Activated T-helper 17 cell treated with anti-CD3 and anti-CD28 coated beads, Interleukin-2, amount 50 U/mL, for 72 hours (primary cell): ENCODE measurements around the gene SLIT3. TPM values are rescaled to one million over a fixed set of nuclear protein-coding genes. Genes with fewer than 3 reads are reported as not detected.

ENCODE experiments used
- ATAC-seq: fragments of 150-1000 bp; cut with Tn5 transposase; replicated peaks from 2 replicates; pipeline ENCODE4 v1.10.0; 2021; ENCODE audit warnings: mild to moderate bottlenecking, moderate library complexity
- H3K27ac Mint-ChIP-seq: one replicate; pipeline ENCODE4 v1.8.0; 2022; ENCODE audit warnings: mixed read lengths
- H3K27me3 Mint-ChIP-seq: one replicate; pipeline ENCODE4 v1.8.0; 2022; ENCODE audit warnings: mixed read lengths
- H3K36me3 Mint-ChIP-seq: one replicate; pipeline ENCODE4 v1.8.0; 2022; ENCODE audit warnings: low read depth, mild to moderate bottlenecking, mixed read lengths
- H3K4me1 Mint-ChIP-seq: one replicate; pipeline ENCODE4 v1.8.0; 2022; ENCODE audit warnings: mixed read lengths
- H3K4me3 Mint-ChIP-seq: one replicate; pipeline ENCODE4 v1.8.0; 2022; ENCODE audit warnings: mild to moderate bottlenecking, mixed read lengths
- H3K9me3 Mint-ChIP-seq: one replicate; pipeline ENCODE4 v1.8.0; 2022; ENCODE audit warnings: mixed read lengths
- total RNA-seq, 2 donors: library from RNA; stranded (reverse); gene quantifications; one replicate each; pipeline ENCODE4 v1.2.3, GENCODE V29; 2022

SLIT3 gene
- total RNA-seq, 2 donors from 2014 or later, result 0.26 TPM; not detected in 1

GRCh38 chr5:169103586-169104181, 197.3 kb downstream of the SLIT3 start:
- Mint-ChIP-seq H3K27me3 (peaks cover 8% of the 10 kb centered on the region), H3K4me3 (no peak overlapping the region), H3K27ac (no peak overlapping the region), H3K4me1 (no peaks in the 10 kb centered on the region), H3K9me3 (peaks cover 4% of the 10 kb centered on the region), H3K36me3 (no peaks in the 10 kb centered on the region)
- ATAC-seq, result no peak

DNA sequence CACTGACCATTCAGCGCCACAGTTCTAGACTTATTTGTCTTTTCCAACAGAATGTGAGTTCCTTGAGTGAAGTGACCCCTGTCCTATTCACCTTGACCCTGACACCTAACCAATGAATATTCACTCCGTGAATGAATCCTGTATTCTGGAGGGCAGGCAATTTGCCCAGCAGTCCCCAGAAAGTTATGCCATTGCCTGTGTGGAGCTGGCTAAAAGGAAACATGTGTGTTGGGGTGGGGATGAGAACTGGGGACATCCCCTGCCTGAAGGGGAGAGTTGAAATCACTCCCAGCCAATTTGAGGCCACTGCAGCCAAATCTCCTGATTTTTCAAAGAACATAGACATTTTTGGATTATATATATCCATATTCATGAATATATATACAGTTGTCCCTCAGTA, 199.0 kb downstream of the SLIT3 start:
- Mint-ChIP-seq H3K27me3 (peaks cover 4% of the 10 kb centered on the region), H3K4me1 (no peaks in the 10 kb centered on the region), H3K9me3 (peaks cover 4% of the 10 kb centered on the region), H3K27ac (no peak overlapping the region), H3K4me3 (no peak overlapping the region), H3K36me3 (no peaks in the 10 kb centered on the region)
- no peak for ATAC-seq

- Mint-ChIP-seq H3K9me3 (peaks cover 4% of the 10 kb centered on the region), H3K27ac (no peak overlapping the region), H3K27me3 (peaks cover 4% of the 10 kb centered on the region), H3K36me3 (no peaks in the 10 kb centered on the region), H3K4me1 (no peaks in the 10 kb centered on the region), H3K4me3 (no peak overlapping the region)
- ATAC-seq, result no peak
Observed at GRCh38 chr5:169100735-169101075, 200.2 kb downstream of the SLIT3 start.

GRCh38 chr5:169099801-169100734, 200.9 kb downstream of the SLIT3 start:
- no peak overlapping the region for H3K27ac Mint-ChIP-seq
- H3K36me3 Mint-ChIP-seq, result no peaks in the 10 kb centered on the region
- H3K9me3 Mint-ChIP-seq, result peaks cover 2% of the 10 kb centered on the region
- H3K4me1 Mint-ChIP-seq, result no peaks in the 10 kb centered on the region
- H3K27me3 Mint-ChIP-seq, result peaks cover 4% of the 10 kb centered on the region
- H3K4me3 Mint-ChIP-seq, result no peak overlapping the region
- no peak for ATAC-seq

DNA sequence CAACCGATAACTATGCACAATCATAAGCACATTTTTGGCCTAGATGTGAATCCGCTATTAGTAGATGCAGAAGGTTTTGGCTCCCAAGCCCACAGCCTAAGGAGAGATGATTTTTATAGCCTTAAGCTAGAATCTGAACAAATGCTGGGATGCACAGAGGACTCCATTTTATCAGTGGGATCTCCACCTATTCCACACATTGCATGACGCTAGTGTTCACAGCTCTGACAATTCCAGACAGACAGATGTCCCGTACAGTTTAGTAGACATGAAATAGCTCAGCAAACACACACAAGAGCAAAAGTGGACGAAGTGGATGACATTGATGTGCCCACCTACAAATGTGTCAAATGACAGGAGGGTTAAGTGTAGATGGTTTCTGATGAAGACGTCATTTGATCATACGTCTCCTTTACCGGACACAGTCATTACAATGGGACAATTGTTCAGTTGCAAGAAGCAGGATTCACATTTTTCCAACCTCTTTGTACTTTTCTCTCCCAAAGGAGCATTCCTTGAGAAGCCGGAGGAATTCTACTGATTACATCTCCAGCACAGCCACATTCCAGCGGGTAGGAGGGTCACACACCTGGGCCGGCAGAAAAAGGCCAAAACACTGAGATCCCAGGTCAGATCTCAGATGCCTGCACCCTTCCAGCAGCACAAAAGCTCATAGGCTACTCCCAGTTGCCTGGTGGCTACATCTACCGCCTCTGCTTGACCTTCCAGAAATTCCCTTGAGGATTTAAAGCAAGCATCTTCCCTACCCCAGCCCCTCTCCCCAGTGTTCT, 202.4 kb downstream of the SLIT3 start:
- no peak overlapping the region for H3K27ac Mint-ChIP-seq
- ATAC-seq, result no peak

GRCh38 chr5:169097374-169098326, 203.3 kb downstream of the SLIT3 start:
- ATAC-seq, result no peak
- no peak overlapping the region for H3K27ac Mint-ChIP-seq
- H3K4me1 Mint-ChIP-seq, result no peaks in the 10 kb centered on the region
- no peaks in the 10 kb centered on the region for H3K9me3 Mint-ChIP-seq
- peaks cover 4% of the 10 kb centered on the region for H3K27me3 Mint-ChIP-seq
- H3K36me3 Mint-ChIP-seq, result no peaks in the 10 kb centered on the region
- no peak overlapping the region for H3K4me3 Mint-ChIP-seq

More for the DNA sequence above, 202.4 kb downstream of the SLIT3 start:
- Mint-ChIP-seq H3K36me3 (no peaks in the 10 kb centered on the region), H3K27me3 (peaks cover 4% of the 10 kb centered on the region), H3K4me3 (no peak overlapping the region), H3K9me3 (no peaks in the 10 kb centered on the region), H3K4me1 (no peaks in the 10 kb centered on the region)

DNA sequence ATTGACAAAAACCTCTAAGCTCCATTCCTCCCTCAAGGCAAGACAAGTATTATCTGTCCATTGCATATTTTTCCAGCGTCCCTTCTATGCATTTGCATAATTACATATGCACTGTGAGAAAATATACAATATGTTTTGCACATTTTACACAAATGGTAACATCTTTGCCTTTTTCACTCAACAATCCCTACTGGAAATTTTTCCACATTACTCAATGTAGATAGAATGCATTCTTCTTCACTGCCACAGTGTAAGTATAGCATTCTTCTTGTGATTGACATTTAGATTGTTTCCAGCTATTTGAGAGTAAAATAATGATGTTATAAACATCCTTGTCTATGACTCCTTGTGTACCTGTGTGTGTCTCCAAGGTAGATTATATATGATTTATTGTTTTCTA, 205.0 kb downstream of the SLIT3 start:
- no peak for ATAC-seq
- no peak overlapping the region for H3K27ac Mint-ChIP-seq
- H3K36me3 Mint-ChIP-seq, result no peaks in the 10 kb centered on the region
- H3K27me3 Mint-ChIP-seq, result peaks cover 4% of the 10 kb centered on the region
- H3K4me1 Mint-ChIP-seq, result no peaks in the 10 kb centered on the region
- no peak overlapping the region for H3K4me3 Mint-ChIP-seq
- H3K9me3 Mint-ChIP-seq, result no peaks in the 10 kb centered on the region

DNA sequence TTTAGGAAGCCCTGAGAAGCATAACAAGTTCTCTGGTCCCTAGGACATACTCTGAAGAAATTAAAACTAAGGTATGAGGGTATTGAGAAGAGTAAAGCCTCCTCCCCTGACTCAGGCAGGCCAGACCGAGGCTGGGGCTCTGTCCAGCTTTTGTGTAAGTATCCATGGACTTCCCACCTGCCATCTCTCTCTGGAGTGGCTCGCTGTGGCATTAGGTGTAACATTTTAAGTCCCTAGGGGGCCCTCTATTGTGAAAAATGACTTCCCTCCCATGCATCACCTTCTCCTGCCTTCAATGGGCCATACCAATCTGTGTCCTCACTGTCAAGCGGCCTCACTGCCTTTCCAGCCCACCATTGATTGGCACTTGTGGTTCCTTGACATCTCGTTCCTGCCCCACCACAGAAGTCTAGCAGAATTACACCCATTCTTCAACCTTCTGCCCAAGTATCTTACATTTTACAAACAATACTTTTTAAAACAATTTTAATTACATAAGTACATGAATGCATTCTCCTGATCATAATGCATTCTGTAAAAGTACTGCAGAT, 205.5 kb downstream of the SLIT3 start:
- no peaks in the 10 kb centered on the region for H3K9me3 Mint-ChIP-seq
- H3K27me3 Mint-ChIP-seq, result peaks cover 4% of the 10 kb centered on the region
- no peak overlapping the region for H3K27ac Mint-ChIP-seq
- H3K4me3 Mint-ChIP-seq, result no peak overlapping the region
- H3K4me1 Mint-ChIP-seq, result no peaks in the 10 kb centered on the region
- no peaks in the 10 kb centered on the region for H3K36me3 Mint-ChIP-seq
- no peak for ATAC-seq

- H3K9me3 Mint-ChIP-seq, result peaks cover 2% of the 10 kb centered on the region
- H3K27ac Mint-ChIP-seq, result no peak overlapping the region
- H3K27me3 Mint-ChIP-seq, result peaks cover 4% of the 10 kb centered on the region
- H3K4me1 Mint-ChIP-seq, result no peaks in the 10 kb centered on the region
- H3K36me3 Mint-ChIP-seq, result no peaks in the 10 kb centered on the region
- no peak for ATAC-seq
- H3K4me3 Mint-ChIP-seq, result no peak overlapping the region
Observed at GRCh38 chr5:169094586-169095409, 206.1 kb downstream of the SLIT3 start.

GRCh38 chr5:169091396-169091980, 209.5 kb downstream of the SLIT3 start:
- Mint-ChIP-seq H3K27me3 (peaks cover 5% of the 10 kb centered on the region), H3K4me1 (no peaks in the 10 kb centered on the region), H3K9me3 (peaks cover 5% of the 10 kb centered on the region), H3K36me3 (no peaks in the 10 kb centered on the region), H3K27ac (no peak overlapping the region), H3K4me3 (no peak overlapping the region)
- ATAC-seq, result no peak

GRCh38 chr5:169089343-169089742, 211.6 kb downstream of the SLIT3 start:
- ATAC-seq, result no peak
- Mint-ChIP-seq H3K36me3 (no peaks in the 10 kb centered on the region), H3K27ac (no peak overlapping the region), H3K27me3 (peaks cover 5% of the 10 kb centered on the region), H3K9me3 (peaks cover 5% of the 10 kb centered on the region), H3K4me3 (no peak overlapping the region), H3K4me1 (no peaks in the 10 kb centered on the region)

DNA sequence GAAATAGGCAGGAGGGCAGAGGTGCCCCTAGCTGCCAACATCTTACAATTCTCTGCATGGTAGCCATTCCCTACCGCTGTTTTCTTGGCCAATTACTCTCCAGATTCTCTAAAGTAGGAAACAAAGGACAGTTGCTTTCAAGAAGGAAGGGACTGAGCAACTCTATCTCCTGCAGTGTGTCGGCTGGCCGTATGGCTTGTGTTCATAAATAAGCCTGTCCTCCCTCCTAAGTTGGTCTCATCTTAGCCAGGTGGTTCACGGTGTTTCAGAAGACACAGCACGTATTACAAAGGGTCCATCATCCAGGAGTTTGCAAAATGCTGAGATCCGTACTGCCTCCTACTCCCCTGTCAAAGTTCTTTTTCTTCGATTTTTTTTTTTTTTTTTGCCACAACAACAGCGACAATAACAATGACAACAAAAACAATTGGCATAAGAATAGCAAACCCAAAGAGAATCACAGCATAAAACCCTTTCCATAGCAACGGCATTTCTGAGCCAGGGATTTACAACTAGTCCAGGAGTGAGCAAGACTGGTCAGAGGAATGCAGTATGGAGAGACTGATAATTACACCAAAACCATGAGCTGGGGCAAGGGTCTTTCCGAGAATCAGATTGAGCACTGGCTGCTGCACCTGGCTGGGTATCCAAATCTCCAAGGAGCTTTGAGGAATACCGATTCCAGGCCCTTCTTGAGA, 212.8 kb downstream of the SLIT3 start:
- Mint-ChIP-seq H3K36me3 (no peaks in the 10 kb centered on the region), H3K27me3 (peaks cover 5% of the 10 kb centered on the region), H3K9me3 (peaks cover 5% of the 10 kb centered on the region), H3K4me3 (no peak overlapping the region), H3K27ac (no peak overlapping the region), H3K4me1 (no peaks in the 10 kb centered on the region)
- no peak for ATAC-seq
